Tibial nerve (tissue), 4 donors: ENCODE data around the gene UFSP1. TPM values are rescaled to one million over a fixed set of nuclear protein-coding genes. Genes with fewer than 3 reads are reported as not detected.

Experiments
- DNase-seq, 2 donors: peaks; one replicate each; pipeline ENCODE4 v3.0.0-alpha.2; 2019; ENCODE audit warnings: low spot score in 2 of 2
- H3K27ac ChIP-seq, 4 donors: fragments of 200-600 bp; sonication (generic) in 3 of 4; one replicate each; pipeline ENCODE4 v1.5.1; 2017 to 2019; ENCODE audit warnings: mild to moderate bottlenecking in 1 of 4
- H3K27me3 ChIP-seq, 2 donors: fragments of 200-600 bp; sonication (generic) in 1 of 2; one replicate each; pipeline versions ENCODE4 v1.5.1 to v1.6.0; 2017 to 2019
- H3K36me3 ChIP-seq, 3 donors: fragments of 200-600 bp; sonication (generic); one replicate each; pipeline ENCODE4 v1.5.1; 2018 to 2019
- H3K4me1 ChIP-seq, 4 donors: fragments of 200-600 bp; sonication (generic) in 3 of 4; one replicate each; pipeline ENCODE4 v1.5.1; 2017 to 2019
- H3K4me3 ChIP-seq, 4 donors: fragments of 200-600 bp; sonication (generic) in 3 of 4; one replicate each; pipeline ENCODE4 v1.5.1; 2017 to 2019; ENCODE audit warnings: mild to moderate bottlenecking in 1 of 4, moderate library complexity in 1 of 4
- H3K9me3 ChIP-seq, 4 donors: fragments of 200-600 bp; sonication (generic) in 3 of 4; one replicate each; pipeline ENCODE4 v1.5.1; 2017 to 2019
- EP300 ChIP-seq, 2 donors: sonication (generic); formaldehyde crosslinking; IDR thresholded peaks; one replicate each; pipeline ENCODE4 v1.6.1; 2017; ENCODE audit warnings: antibody characterized with exemption in 2 of 2, mild to moderate bottlenecking in 1 of 2
- POLR2A ChIP-seq, 2 donors: fragments of 450-650 bp; IDR thresholded peaks; one replicate each; pipeline ENCODE4 v1.6.1; 2017; ENCODE audit warnings: antibody characterized with exemption in 2 of 2, mild to moderate bottlenecking in 2 of 2, moderate library complexity in 2 of 2
- WGBS, 2 donors: methylation state at CpG; one replicate each; pipeline ENCODE4 v1.1.5; 2018; 5-methylcytosine and 5-hydroxymethylcytosine counted together
- total RNA-seq, 4 donors: library from RNA; depleted of rRNA; stranded (reverse); fragments of >200 nt; gene quantifications; one replicate each; pipeline ENCODE4 v1.1.0, GENCODE V29; 2016
- TF ChIP-seq, protein P1 (sequence below), 5 experiments: fragments of 200-600 bp in 3 of 5; fragments of 450-650 bp in 2 of 5; sonication (generic) in 3 of 5; IDR thresholded peaks; one replicate each; pipeline ENCODE4 v1.5.1; 2016 to 2019; ENCODE audit warnings: antibody characterized with exemption in 5 of 5, mild to moderate bottlenecking in 3 of 5, moderate library complexity in 2 of 5

UFSP1 gene
- total RNA-seq, 4 donors from 2014 or later: 2.8 to 13.3 (median 5.0) TPM

DNA sequence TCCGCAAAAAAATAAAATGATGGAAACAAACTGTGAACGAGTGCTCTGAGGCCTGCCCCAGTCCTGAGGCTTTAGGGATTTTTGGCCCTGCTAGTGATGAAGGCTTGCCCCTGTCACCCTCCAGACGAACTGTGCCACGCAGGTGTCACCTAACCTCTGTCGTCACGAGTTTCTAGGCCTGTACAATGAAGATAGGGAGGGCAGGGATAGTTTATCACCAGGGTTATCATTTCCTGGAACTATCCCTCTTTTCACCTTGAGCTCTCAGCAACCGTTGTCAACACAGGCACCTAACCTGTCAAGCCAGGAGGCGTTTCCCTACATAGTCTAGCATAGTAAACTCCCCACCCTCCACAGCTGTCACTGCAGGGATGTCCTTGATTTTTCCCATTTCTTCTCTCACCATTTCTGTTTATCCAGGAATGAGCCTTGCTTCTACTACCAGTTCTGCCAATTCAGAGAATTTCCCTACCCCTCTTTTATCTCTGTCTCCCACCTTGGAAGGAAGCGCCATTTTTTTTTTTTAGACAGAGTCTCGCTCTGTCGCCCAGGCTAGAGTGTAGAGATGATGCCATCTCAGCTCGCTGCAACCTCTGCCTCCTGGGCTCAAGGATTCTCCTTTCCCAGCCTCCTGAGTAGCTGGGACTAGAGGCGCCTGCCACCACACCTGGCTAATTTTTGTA, 8.4 kb upstream of the UFSP1 start:
- TF ChIP-seq, protein P1, sequence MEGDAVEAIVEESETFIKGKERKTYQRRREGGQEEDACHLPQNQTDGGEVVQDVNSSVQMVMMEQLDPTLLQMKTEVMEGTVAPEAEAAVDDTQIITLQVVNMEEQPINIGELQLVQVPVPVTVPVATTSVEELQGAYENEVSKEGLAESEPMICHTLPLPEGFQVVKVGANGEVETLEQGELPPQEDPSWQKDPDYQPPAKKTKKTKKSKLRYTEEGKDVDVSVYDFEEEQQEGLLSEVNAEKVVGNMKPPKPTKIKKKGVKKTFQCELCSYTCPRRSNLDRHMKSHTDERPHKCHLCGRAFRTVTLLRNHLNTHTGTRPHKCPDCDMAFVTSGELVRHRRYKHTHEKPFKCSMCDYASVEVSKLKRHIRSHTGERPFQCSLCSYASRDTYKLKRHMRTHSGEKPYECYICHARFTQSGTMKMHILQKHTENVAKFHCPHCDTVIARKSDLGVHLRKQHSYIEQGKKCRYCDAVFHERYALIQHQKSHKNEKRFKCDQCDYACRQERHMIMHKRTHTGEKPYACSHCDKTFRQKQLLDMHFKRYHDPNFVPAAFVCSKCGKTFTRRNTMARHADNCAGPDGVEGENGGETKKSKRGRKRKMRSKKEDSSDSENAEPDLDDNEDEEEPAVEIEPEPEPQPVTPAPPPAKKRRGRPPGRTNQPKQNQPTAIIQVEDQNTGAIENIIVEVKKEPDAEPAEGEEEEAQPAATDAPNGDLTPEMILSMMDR (IDR thresholded peaks at IDR 0.05): no peak
- TF ChIP-seq EP300 (IDR thresholded peaks at IDR 0.05) (no peak), POLR2A (IDR thresholded peaks at IDR 0.05) (no peak)
- WGBS, 2 donors: 81 to 84% methylated on average over 13 of the region's 13 CpGs
- peaks cover 2 to 81% of the 10 kb centered on the region in 2 donors for H3K27me3 ChIP-seq

GRCh38 chr7:100896732-100897608, 7.5 kb upstream of the UFSP1 start:
- DNase-seq: no peak
- peak overlapping the region in 3 of 4 donors; percentile 19 to 46 (median 20) for H3K4me3 ChIP-seq
- no peaks in the 10 kb centered on the region for H3K36me3 ChIP-seq
- H3K4me1 ChIP-seq: peaks cover 0 to 31% (median 20%) of the 10 kb centered on the region in 4 donors
- H3K9me3 ChIP-seq: no peaks in the 10 kb centered on the region
- TF ChIP-seq, protein P1 (IDR thresholded peaks at IDR 0.05): peak; percentile 56 to 87 (median 82)
- TF ChIP-seq EP300 (IDR thresholded peaks at IDR 0.05): no peak
- no peak overlapping the region for H3K27ac ChIP-seq
- WGBS, 2 donors: 2 to 3% methylated on average over 9 to 25 of the region's 95 CpGs
- peaks cover 2 to 78% of the 10 kb centered on the region in 2 donors for H3K27me3 ChIP-seq

More for the DNA sequence above, 8.4 kb upstream of the UFSP1 start:
- Histone ChIP-seq H3K4me1 (peaks cover 0 to 31% (median 20%) of the 10 kb centered on the region in 4 donors), H3K36me3 (no peaks in the 10 kb centered on the region), H3K27ac (no peak overlapping the region), H3K4me3 (no peak overlapping the region), H3K9me3 (no peaks in the 10 kb centered on the region)
- no peak for DNase-seq

GRCh38 chr7:100895956-100896731, 6.6 kb upstream of the UFSP1 start:
- no peak for DNase-seq
- 2 to 4% methylated on average over 30 to 39 of the region's 54 CpGs for WGBS, 2 donors
- H3K27me3 ChIP-seq: peaks cover 2 to 76% of the 10 kb centered on the region in 2 donors

DNA sequence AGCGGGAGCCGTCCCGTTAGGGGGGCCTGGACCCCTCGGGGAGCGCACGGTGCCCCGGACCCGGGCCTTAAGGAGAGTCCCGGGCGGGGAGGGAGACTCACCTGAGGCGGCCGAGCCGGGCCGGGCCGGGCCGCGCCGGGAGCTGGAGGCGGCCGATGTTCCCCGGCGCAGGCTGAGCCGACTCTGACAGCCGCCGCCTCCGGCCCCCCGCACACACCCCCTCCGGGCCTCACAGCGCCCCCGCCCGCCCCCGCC, 6.1 kb upstream of the UFSP1 start, which contains the start of gene ACHE:
Gene ACHE, minus strand, starts transcription at position 188 of the 255 bp plus-strand sequence. CDS start 1,656 bp downstream, outside the sequence.
- Histone ChIP-seq H3K4me1 (peaks cover 0 to 40% (median 23%) of the 10 kb centered on the region in 4 donors), H3K27ac (peak within 1 kb of the TSS in 1 of 4 donors; percentile 26), H3K9me3 (no peaks in the 10 kb centered on the region), H3K4me3 (peak within 1 kb of the TSS; percentile 11 to 46 (median 36)), H3K27me3 (peaks cover 2 to 71% of the 10 kb centered on the region in 2 donors), H3K36me3 (no peaks in the 10 kb centered on the region)
- TF ChIP-seq EP300 (IDR thresholded peaks at IDR 0.05): no peak
- TF ChIP-seq, protein P1 (IDR thresholded peaks at IDR 0.05): no peak
- TF ChIP-seq POLR2A (IDR thresholded peaks at IDR 0.05): no peak
- 0% methylated on average over 27 of the region's 32 CpGs; no CpG with 5 or more reads in 1 of the 2 donors for WGBS, 2 donors
- DNase-seq: no peak

More at GRCh38 chr7:100895956-100896731, 6.6 kb upstream of the UFSP1 start:
- Histone ChIP-seq H3K4me3 (peak overlapping the region in 3 of 4 donors; percentile 19 to 46 (median 40)), H3K9me3 (no peaks in the 10 kb centered on the region), H3K27ac (no peak overlapping the region), H3K36me3 (no peaks in the 10 kb centered on the region), H3K4me1 (peaks cover 0 to 35% (median 20%) of the 10 kb centered on the region in 4 donors)
- TF ChIP-seq, protein P1 (IDR thresholded peaks at IDR 0.05): no peak
- TF ChIP-seq EP300 (IDR thresholded peaks at IDR 0.05): no peak
- no peak for TF ChIP-seq POLR2A (IDR thresholded peaks at IDR 0.05)
